DND-41 (cell line): Measurements from ENCODE around the gene HECTD4.

ENCODE experiments used
- ATAC-seq: fragments of 200-7000 bp; cut with Tn5 transposase; 3 replicates; pipeline ENCODE4 v1.9.1; 2021; ENCODE audit warnings: low read depth; ENCODE audit not compliant: insufficient read depth
- DNase-seq: peaks from one replicate; pipeline ENCODE4 v3.0.0-alpha.2; 2020
- H2AFZ ChIP-seq: 2 replicates; pipeline ENCODE4 v1.6.0; 2012; ENCODE audit warnings: low read depth, low read length
- H3K27ac ChIP-seq: 2 replicates; pipeline ENCODE4 v1.5.1; 2012; ENCODE audit warnings: low read length, inconsistent platforms
- H3K27me3 ChIP-seq: fragments of 200-600 bp; sonication (generic); 2 replicates; pipeline ENCODE4 v1.6.0; 2012; ENCODE audit warnings: low read length, mild to moderate bottlenecking, inconsistent platforms; ENCODE audit not compliant: insufficient read depth, poor library complexity
- H3K36me3 ChIP-seq: 2 replicates; pipeline ENCODE4 v1.5.1; 2012; ENCODE audit warnings: low read length, inconsistent platforms; ENCODE audit not compliant: insufficient read depth
- H3K4me1 ChIP-seq: 2 replicates; pipeline ENCODE4 v1.5.1; 2012; ENCODE audit warnings: mild to moderate bottlenecking, low read length; ENCODE audit not compliant: insufficient read depth
- H3K4me2 ChIP-seq: 2 replicates; pipeline ENCODE4 v1.6.0; 2012; ENCODE audit warnings: mild to moderate bottlenecking, moderate library complexity, low read length, inconsistent platforms; ENCODE audit not compliant: insufficient read depth
- H3K4me3 ChIP-seq, 2 experiments: fragments of 200-600 bp in 1 of 2; shearing (Covaris generic) in 1 of 2; 2 replicates each; pipeline ENCODE4 v1.5.1; 2012 to 2016; ENCODE audit warnings: inconsistent platforms in 2 of 2, low read length in 2 of 2, mild to moderate bottlenecking in 2 of 2, low read depth in 1 of 2, moderate library complexity in 1 of 2
- H3K79me2 ChIP-seq: 2 replicates; pipeline ENCODE4 v1.6.0; 2012; ENCODE audit warnings: low read length, inconsistent platforms; ENCODE audit not compliant: insufficient read depth
- H3K9ac ChIP-seq: 2 replicates; pipeline ENCODE4 v1.6.0; 2012; ENCODE audit warnings: low read depth, mild to moderate bottlenecking, inconsistent platforms, low read length, moderate library complexity
- H3K9me3 ChIP-seq: 2 replicates; pipeline ENCODE4 v1.5.1; 2012; ENCODE audit warnings: low read length, moderate library complexity, mild to moderate bottlenecking, inconsistent platforms; ENCODE audit not compliant: insufficient read depth, severe bottlenecking
- H4K20me1 ChIP-seq: 2 replicates; pipeline ENCODE4 v1.6.0; 2012; ENCODE audit warnings: low read length; ENCODE audit not compliant: insufficient read depth
- EZH2 ChIP-seq: IDR thresholded peaks from 3 replicates; pipeline ENCODE4 v1.6.1; 2012; ENCODE audit warnings: borderline replicate concordance, low read depth, mild to moderate bottlenecking, moderate library complexity, low read length, inconsistent platforms; ENCODE audit not compliant: severe bottlenecking
- TF ChIP-seq, protein P1 (sequence below): IDR thresholded peaks from 2 replicates; pipeline ENCODE4 v1.5.1; 2012; ENCODE audit warnings: borderline replicate concordance, low read length, moderate library complexity, mild to moderate bottlenecking; ENCODE audit not compliant: poor library complexity, severe bottlenecking; ENCODE audit errors: extremely low read depth

Gene HECTD4

GRCh38 chr12:112126000-112126438 is 256.2 kb downstream of the HECTD4 start:
- H3K36me3 ChIP-seq: no peaks in the 10 kb centered on the region; the same call in 1 of the 2 replicates
- TF ChIP-seq EZH2: no peak
- TF ChIP-seq, protein P1, sequence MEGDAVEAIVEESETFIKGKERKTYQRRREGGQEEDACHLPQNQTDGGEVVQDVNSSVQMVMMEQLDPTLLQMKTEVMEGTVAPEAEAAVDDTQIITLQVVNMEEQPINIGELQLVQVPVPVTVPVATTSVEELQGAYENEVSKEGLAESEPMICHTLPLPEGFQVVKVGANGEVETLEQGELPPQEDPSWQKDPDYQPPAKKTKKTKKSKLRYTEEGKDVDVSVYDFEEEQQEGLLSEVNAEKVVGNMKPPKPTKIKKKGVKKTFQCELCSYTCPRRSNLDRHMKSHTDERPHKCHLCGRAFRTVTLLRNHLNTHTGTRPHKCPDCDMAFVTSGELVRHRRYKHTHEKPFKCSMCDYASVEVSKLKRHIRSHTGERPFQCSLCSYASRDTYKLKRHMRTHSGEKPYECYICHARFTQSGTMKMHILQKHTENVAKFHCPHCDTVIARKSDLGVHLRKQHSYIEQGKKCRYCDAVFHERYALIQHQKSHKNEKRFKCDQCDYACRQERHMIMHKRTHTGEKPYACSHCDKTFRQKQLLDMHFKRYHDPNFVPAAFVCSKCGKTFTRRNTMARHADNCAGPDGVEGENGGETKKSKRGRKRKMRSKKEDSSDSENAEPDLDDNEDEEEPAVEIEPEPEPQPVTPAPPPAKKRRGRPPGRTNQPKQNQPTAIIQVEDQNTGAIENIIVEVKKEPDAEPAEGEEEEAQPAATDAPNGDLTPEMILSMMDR: no peak
- no peak for ATAC-seq
- H3K9ac ChIP-seq: peak overlapping the region; percentile 87
- no peak for DNase-seq
- peak overlapping the region; percentile 85 for H3K4me2 ChIP-seq
- H3K79me2 ChIP-seq: peaks cover 43% of the 10 kb centered on the region
- H3K27ac ChIP-seq: peak overlapping the region; percentile 86
- no peaks in the 10 kb centered on the region for H3K9me3 ChIP-seq
- H3K4me1 ChIP-seq: peaks cover 55% of the 10 kb centered on the region
- H3K27me3 ChIP-seq: peaks cover 9% of the 10 kb centered on the region
- H4K20me1 ChIP-seq: peaks cover 11% of the 10 kb centered on the region
- H3K4me3 ChIP-seq: peak overlapping the region; percentile 72 to 85
- peak overlapping the region; percentile 91 for H2AFZ ChIP-seq

DNA sequence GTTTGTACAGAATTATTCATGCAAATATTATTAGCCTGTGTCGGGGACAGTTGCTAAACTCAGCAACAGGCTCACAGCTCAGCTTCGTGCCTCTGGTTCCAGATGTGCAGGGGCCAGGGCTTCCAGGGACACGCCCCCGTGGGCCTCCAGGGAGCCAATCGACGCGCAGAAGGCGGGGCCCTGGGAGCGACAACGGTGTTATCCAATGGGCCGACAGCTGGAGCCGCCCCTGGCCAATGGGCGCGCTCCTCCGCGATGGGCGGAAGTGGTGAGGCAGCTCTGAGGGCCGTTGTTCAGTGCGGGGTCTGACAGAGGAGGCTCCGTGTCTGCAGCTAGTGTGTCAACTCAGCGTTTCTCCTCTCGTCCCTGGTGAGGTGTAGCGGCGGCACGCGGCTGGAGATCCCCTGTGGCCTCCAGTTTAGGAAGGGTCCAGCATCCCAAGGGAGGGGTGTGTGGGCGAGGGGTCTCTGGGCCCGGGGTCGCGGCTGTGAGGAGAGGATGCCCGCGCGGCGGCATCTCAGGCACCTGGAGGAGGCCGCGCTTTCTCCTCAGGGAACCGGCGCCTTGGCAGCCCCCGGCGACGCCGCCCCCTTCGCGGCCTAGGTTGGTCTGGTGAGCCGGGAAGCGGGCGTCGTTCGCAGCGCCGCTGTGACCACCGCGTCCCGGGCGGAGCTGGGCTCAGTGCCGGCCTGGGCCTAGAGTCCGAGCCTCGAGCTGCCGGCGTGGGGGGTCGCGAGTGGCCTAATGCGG is 256.8 kb downstream of the HECTD4 start, which contains the start of gene TRAFD1:
Gene TRAFD1 (plus strand): TSS at position 311 of the 750 bp plus-strand sequence. CDS start 4,963 bp downstream, outside the sequence.
- H3K9me3 ChIP-seq: no peaks in the 10 kb centered on the region
- peak within 1 kb of the TSS; percentile 86 for H3K27ac ChIP-seq
- DNase-seq: peak; percentile 99
- H4K20me1 ChIP-seq: peaks cover 8% of the 10 kb centered on the region
- H3K9ac ChIP-seq: peak within 1 kb of the TSS; percentile 87
- TF ChIP-seq EZH2: no peak
- TF ChIP-seq, protein P1: no peak
- ATAC-seq: peak; percentile 99
- no peaks in the 10 kb centered on the region; the same call in 1 of the 2 replicates for H3K36me3 ChIP-seq
- H3K4me3 ChIP-seq: peak within 1 kb of the TSS; percentile 72 to 85
- H2AFZ ChIP-seq: peak within 1 kb of the TSS; percentile 91
- peaks cover 41% of the 10 kb centered on the region for H3K79me2 ChIP-seq
- peak within 1 kb of the TSS; percentile 85 for H3K4me2 ChIP-seq
- peaks cover 49% of the 10 kb centered on the region for H3K4me1 ChIP-seq
- peaks cover 9% of the 10 kb centered on the region for H3K27me3 ChIP-seq

- H3K4me1 ChIP-seq: peaks cover 43% of the 10 kb centered on the region
Observed at GRCh38 chr12:112124918-112125249, 257.3 kb downstream of the HECTD4 start.

More at GRCh38 chr12:112124918-112125249, 257.3 kb downstream of the HECTD4 start:
- Histone ChIP-seq H4K20me1 (peaks cover 8% of the 10 kb centered on the region), H3K79me2 (peaks cover 41% of the 10 kb centered on the region), H3K9ac (no peak overlapping the region), H3K27me3 (peaks cover 9% of the 10 kb centered on the region), H2AFZ (no peak overlapping the region), H3K9me3 (no peaks in the 10 kb centered on the region), H3K4me2 (peak overlapping the region; percentile 85), H3K4me3 (no peak overlapping the region; a peak in 1 of 4 replicates), H3K36me3 (no peaks in the 10 kb centered on the region; the same call in 1 of the 2 replicates), H3K27ac (no peak overlapping the region)
- ATAC-seq: no peak
- TF ChIP-seq, protein P1: no peak
- TF ChIP-seq EZH2: no peak
- DNase-seq: no peak
